Measurements from ENCODE around the gene FAM107B.
A peak's percentile ranks its signal among the peaks of the same experiment; 100 is the strongest.

GRCh38 chr10:14742815-14743214 is 31.9 kb downstream of the FAM107B start:
- no peak for TF ChIP-seq POU2F2 (IDR thresholded peaks at IDR 0.05; ENCODE audit: low read depth, low read length)
- no peak for TF ChIP-seq POLR2AphosphoS5 (IDR thresholded peaks at IDR 0.05; ENCODE audit: low read depth, low read length)
- no peak for TF ChIP-seq POLR2A (IDR thresholded peaks at IDR 0.05; ENCODE audit: low read depth, low read length)
- TF ChIP-seq SPI1 (IDR thresholded peaks at IDR 0.05; ENCODE audit: low read depth, low read length): peak; percentile 93
- TF ChIP-seq TAF1 (IDR thresholded peaks at IDR 0.05; ENCODE audit: low read depth, low read length): no peak
